ENCODE results near the gene ANO1. TPM values are rescaled to one million over a fixed set of nuclear protein-coding genes. Genes with fewer than 3 reads are reported as not detected.

ANO1 gene
- total and polyA plus RNA-seq, 2 of the 8 experiments (the other 6 are each of a cell fraction or from before 2014, with no cell fraction given) = 4.7 to 5.0 TPM

- peak in 1 of 2 experiments; percentile 23 for DNase-seq (ENCODE audit: low read depth in 1 of 2, low spot score in 2 of 2)
- Histone ChIP-seq H3K9ac (replicated peaks in 1 of 4; ENCODE audit: extremely low read depth in 1 of 4, low read depth in 3 of 4, low read length in 3 of 4) (no peak overlapping the region), H4K20me1 (replicated peaks in 1 of 2; ENCODE audit: control insufficient read depth in 1 of 2, insufficient read depth in 2 of 2, low read length in 2 of 2) (no peaks in the 10 kb centered on the region), H3K27ac (ENCODE audit: low read depth, low read length) (no peak overlapping the region), H2BK12ac (ENCODE audit: low read depth, low read length) (no peak overlapping the region), H3K36me3 (ENCODE audit: control insufficient read depth in 2 of 4, insufficient read depth in 4 of 4, low read length in 3 of 4) (no peaks in the 10 kb centered on the region), H3K9me3 (ENCODE audit: insufficient read depth in 2 of 2, low read depth in 1 of 2, low read length in 1 of 2) (no peaks in the 10 kb centered on the region), H3K4me3 (ENCODE audit: extremely low read depth in 1 of 4, insufficient read depth in 2 of 4, low read depth in 3 of 4, low read length in 4 of 4) (no peak overlapping the region), H3K14ac (ENCODE audit: insufficient read length) (no peak overlapping the region), H3K18ac (ENCODE audit: extremely low read depth, low read length) (no peak overlapping the region), H4K5ac (ENCODE audit: insufficient read length, low read depth, low read length) (no peak overlapping the region), H2BK15ac (ENCODE audit: low read length) (no peak overlapping the region), H3K27me3 (replicated peaks in 1 of 4; ENCODE audit: control insufficient read depth in 3 of 4, extremely low read depth in 1 of 4, insufficient read depth in 3 of 4, low read length in 3 of 4) (no peaks in the 10 kb centered on the region; a peak in 2 of 7 replicates), H2AFZ (ENCODE audit: low read length) (0 out of 2 replicates have a peak overlapping the region, but pooled peaks have one; percentile 39), H3K23me2 (ENCODE audit: low read depth, low read length) (no peaks in the 10 kb centered on the region), H4K91ac (replicated peaks; ENCODE audit: insufficient read length, low read length) (no peak overlapping the region), H3K79me2 (ENCODE audit: control insufficient read depth in 1 of 2, insufficient read depth in 2 of 2, low read length in 2 of 2) (no peaks in the 10 kb centered on the region), H2BK120ac (replicated peaks; ENCODE audit: low read depth, low read length) (no peak overlapping the region), H2BK5ac (ENCODE audit: low read depth, low read length) (no peak overlapping the region), H3K4me2 (ENCODE audit: insufficient read depth in 1 of 2, low read depth in 2 of 2, low read length in 2 of 2) (no peak overlapping the region), H2AK5ac (ENCODE audit: low read depth, low read length) (no peak overlapping the region), H3K79me1 (ENCODE audit: low read depth, low read length) (no peaks in the 10 kb centered on the region), H3K4ac (replicated peaks; ENCODE audit: insufficient read length, low read depth, low read length) (no peak overlapping the region), H2BK20ac (ENCODE audit: low read length) (no peak overlapping the region), H3K56ac (replicated peaks; ENCODE audit: insufficient read length, low read depth, low read length) (no peak overlapping the region), H3K4me1 (replicated peaks in 1 of 4; ENCODE audit: control insufficient read depth in 3 of 4, insufficient read depth in 4 of 4, low read length in 3 of 4) (peaks cover 0 to 13% (median 0%) of the 10 kb centered on the region in 4 experiments; a peak in 3 of 7 replicates), H3K23ac (ENCODE audit: insufficient read length) (no peak overlapping the region), H4K8ac (ENCODE audit: extremely low read depth, insufficient read depth, low read length) (no peak overlapping the region)
- WGBS, 2 experiments (ENCODE audit: extremely low coverage in 1 of 2, insufficient coverage in 1 of 2, insufficient read length in 1 of 2, insufficient replicate concordance in 2 of 2, low coverage in 1 of 2, low lambda C conversion rate in 2 of 2, missing lambda C conversion rate in 1 of 2) = 87% methylated on average over 10 of the region's 10 CpGs; no CpG with 5 or more reads in 1 of the 2 experiments
- CTCF ChIA-PET (ENCODE audit: partially characterized antibody) = interaction anchor here (0.8 to 1.7 kb wide), 7 partner anchors 10 to 139 kb away, joined by 3 to 5 read pairs (median 3); no protein-coding TSS in a partner anchor
- POLR2A ChIA-PET (ENCODE audit: partially characterized antibody) = interaction anchor here (0.6 to 1.1 kb wide), 3 partner anchors 13 to 99 kb away, joined by 3 read pairs; no protein-coding TSS in a partner anchor
- no peak for FAIRE-seq
- TF ChIP-seq CEBPB (IDR thresholded peaks at IDR 0.05; ENCODE audit: low read depth, low read length) (no peak), GTF2F1 (IDR thresholded peaks at IDR 0.05; ENCODE audit: borderline replicate concordance, low read depth, low read length) (no peak), ASH2L (IDR thresholded peaks at IDR 0.05; ENCODE audit: low read length) (no peak), NRF1 (IDR thresholded peaks at IDR 0.05; ENCODE audit: low read depth, low read length) (no peak), TEAD4 (IDR thresholded peaks at IDR 0.05; ENCODE audit: low read depth, low read length) (no peak), CTCF (IDR thresholded peaks at IDR 0.05; ENCODE audit: control extremely low read depth in 1 of 3, insufficient read depth in 1 of 3, low read depth in 1 of 3, low read length in 3 of 3) (no peak), RFX5 (IDR thresholded peaks at IDR 0.05; ENCODE audit: borderline replicate concordance, low read depth, low read length) (no peak), JUN (IDR thresholded peaks at IDR 0.05; ENCODE audit: low read depth, low read length) (no peak), HDAC6 (IDR thresholded peaks at IDR 0.05; ENCODE audit: low read depth, low read length) (no peak), CHD2 (IDR thresholded peaks at IDR 0.05; ENCODE audit: low read length) (no peak)
Measured at GRCh38 chr11:70060611-70061293, 17.4 kb upstream of the ANO1 start.
